GM12878 (cell line): ENCODE data around the gene UVRAG.

Source experiments
- ATF2 ChIP-seq: IDR thresholded peaks from 2 replicates; pipeline ENCODE4 v1.6.1; 2012; ENCODE audit warnings: low read length, inconsistent platforms
- CTCF ChIP-seq, 3 experiments: IDR thresholded peaks in 2 of 3; conservative IDR thresholded peaks in 1 of 3; 2 replicates each; pipeline ENCODE4 v1.5.1; 2011; ENCODE audit warnings: low read depth in 3 of 3, low read length in 3 of 3, mild to moderate bottlenecking in 3 of 3, control low read depth in 2 of 3, moderate library complexity in 2 of 3, inconsistent platforms in 1 of 3, mixed read lengths in 1 of 3; ENCODE audit not compliant: control insufficient read depth in 2 of 3, insufficient read depth in 1 of 3; ENCODE audit errors: extremely low read depth in 1 of 3
- NFIC ChIP-seq: IDR thresholded peaks from 2 replicates; pipeline ENCODE4 v1.6.1; 2012; ENCODE audit warnings: low read depth, mild to moderate bottlenecking, inconsistent platforms, low read length, moderate library complexity
- PBX3 ChIP-seq: IDR thresholded peaks from 2 replicates; pipeline ENCODE4 v1.6.1; 2011; ENCODE audit warnings: mild to moderate bottlenecking, low read depth, low read length, moderate library complexity; ENCODE audit not compliant: insufficient replicate concordance
- RAD21 ChIP-seq: IDR thresholded peaks from 2 replicates; pipeline ENCODE4 v1.6.1; 2011; ENCODE audit warnings: mild to moderate bottlenecking, low read depth, low read length, moderate library complexity; ENCODE audit not compliant: insufficient read depth
- ZBTB33 ChIP-seq: fragments of 450-650 bp; IDR thresholded peaks from 2 replicates; pipeline ENCODE4 v1.6.1; 2017; ENCODE audit warnings: mild to moderate bottlenecking

GRCh38 chr11:75859614-75860013 lies 44.6 kb downstream of the UVRAG start:
- TF ChIP-seq RAD21 (no peak), CTCF (IDR thresholded peaks at IDR 0.05 in 2 of 3, conservative IDR thresholded peaks at IDR 0.05 in 1 of 3; ENCODE audit: control insufficient read depth in 2 of 3, extremely low read depth in 1 of 3, insufficient read depth in 1 of 3, low read depth in 3 of 3, low read length in 3 of 3) (no peak), ZBTB33 (no peak), PBX3 (no peak), ATF2 (no peak), NFIC (no peak)
